Panc1 (cell line): ENCODE measurements around the gene FRYL.

Source experiments
- SIN3A ChIP-seq: IDR thresholded peaks from 2 replicates; pipeline ENCODE4 v1.6.1; 2012; ENCODE audit warnings: low read depth, mild to moderate bottlenecking, low read length, moderate library complexity, borderline replicate concordance; ENCODE audit not compliant: insufficient read depth
- TF ChIP-seq, protein P1 (sequence below): fragments of 450-650 bp; IDR thresholded peaks from 2 replicates; pipeline ENCODE4 v1.5.1; 2017; ENCODE audit warnings: mild to moderate bottlenecking
- TF ChIP-seq, protein P2 (sequence below), 2 experiments: IDR thresholded peaks; 2 replicates each; pipeline ENCODE4 v1.6.1; 2011 to 2012; ENCODE audit warnings: low read depth in 2 of 2, control low read depth in 1 of 2, low read length in 1 of 2, mild to moderate bottlenecking in 1 of 2, moderate library complexity in 1 of 2; ENCODE audit not compliant: insufficient read depth in 1 of 2

GRCh38 chr4:48594180-48594579 lies 185.9 kb downstream of the FRYL start:
- TF ChIP-seq, protein P1, sequence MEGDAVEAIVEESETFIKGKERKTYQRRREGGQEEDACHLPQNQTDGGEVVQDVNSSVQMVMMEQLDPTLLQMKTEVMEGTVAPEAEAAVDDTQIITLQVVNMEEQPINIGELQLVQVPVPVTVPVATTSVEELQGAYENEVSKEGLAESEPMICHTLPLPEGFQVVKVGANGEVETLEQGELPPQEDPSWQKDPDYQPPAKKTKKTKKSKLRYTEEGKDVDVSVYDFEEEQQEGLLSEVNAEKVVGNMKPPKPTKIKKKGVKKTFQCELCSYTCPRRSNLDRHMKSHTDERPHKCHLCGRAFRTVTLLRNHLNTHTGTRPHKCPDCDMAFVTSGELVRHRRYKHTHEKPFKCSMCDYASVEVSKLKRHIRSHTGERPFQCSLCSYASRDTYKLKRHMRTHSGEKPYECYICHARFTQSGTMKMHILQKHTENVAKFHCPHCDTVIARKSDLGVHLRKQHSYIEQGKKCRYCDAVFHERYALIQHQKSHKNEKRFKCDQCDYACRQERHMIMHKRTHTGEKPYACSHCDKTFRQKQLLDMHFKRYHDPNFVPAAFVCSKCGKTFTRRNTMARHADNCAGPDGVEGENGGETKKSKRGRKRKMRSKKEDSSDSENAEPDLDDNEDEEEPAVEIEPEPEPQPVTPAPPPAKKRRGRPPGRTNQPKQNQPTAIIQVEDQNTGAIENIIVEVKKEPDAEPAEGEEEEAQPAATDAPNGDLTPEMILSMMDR: no peak
- no peak for TF ChIP-seq SIN3A
- TF ChIP-seq, protein P2, sequence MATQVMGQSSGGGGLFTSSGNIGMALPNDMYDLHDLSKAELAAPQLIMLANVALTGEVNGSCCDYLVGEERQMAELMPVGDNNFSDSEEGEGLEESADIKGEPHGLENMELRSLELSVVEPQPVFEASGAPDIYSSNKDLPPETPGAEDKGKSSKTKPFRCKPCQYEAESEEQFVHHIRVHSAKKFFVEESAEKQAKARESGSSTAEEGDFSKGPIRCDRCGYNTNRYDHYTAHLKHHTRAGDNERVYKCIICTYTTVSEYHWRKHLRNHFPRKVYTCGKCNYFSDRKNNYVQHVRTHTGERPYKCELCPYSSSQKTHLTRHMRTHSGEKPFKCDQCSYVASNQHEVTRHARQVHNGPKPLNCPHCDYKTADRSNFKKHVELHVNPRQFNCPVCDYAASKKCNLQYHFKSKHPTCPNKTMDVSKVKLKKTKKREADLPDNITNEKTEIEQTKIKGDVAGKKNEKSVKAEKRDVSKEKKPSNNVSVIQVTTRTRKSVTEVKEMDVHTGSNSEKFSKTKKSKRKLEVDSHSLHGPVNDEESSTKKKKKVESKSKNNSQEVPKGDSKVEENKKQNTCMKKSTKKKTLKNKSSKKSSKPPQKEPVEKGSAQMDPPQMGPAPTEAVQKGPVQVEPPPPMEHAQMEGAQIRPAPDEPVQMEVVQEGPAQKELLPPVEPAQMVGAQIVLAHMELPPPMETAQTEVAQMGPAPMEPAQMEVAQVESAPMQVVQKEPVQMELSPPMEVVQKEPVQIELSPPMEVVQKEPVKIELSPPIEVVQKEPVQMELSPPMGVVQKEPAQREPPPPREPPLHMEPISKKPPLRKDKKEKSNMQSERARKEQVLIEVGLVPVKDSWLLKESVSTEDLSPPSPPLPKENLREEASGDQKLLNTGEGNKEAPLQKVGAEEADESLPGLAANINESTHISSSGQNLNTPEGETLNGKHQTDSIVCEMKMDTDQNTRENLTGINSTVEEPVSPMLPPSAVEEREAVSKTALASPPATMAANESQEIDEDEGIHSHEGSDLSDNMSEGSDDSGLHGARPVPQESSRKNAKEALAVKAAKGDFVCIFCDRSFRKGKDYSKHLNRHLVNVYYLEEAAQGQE (IDR thresholded peaks at IDR 0.05; ENCODE audit: insufficient read depth in 1 of 2, low read depth in 2 of 2, low read length in 1 of 2): no peak
